SK-N-SH (cell line): ENCODE results near the gene WEE1. TPM values are rescaled to one million over a fixed set of nuclear protein-coding genes. Genes with fewer than 3 reads are reported as not detected.

Source experiments
- CTCF ChIA-PET: fragments of 300-600, 350-600 bp; formaldehyde crosslinking; extraction: SDS; loops from one replicate; lab custom pipeline; 2021; lab: Yijun Ruan, JAX
- POLR2A ChIA-PET: fragments of 350-600 bp; sonication (Branson Sonifier 250); formaldehyde crosslinking; extraction: SDS; loops from one replicate; lab custom pipeline; 2020; ENCODE audit warnings: antibody characterized with exemption, inconsistent platforms; lab: Yijun Ruan, JAX
- DNase-seq: peaks from one replicate; pipeline ENCODE4 v3.0.0; 2012
- H2AFZ ChIP-seq: fragments of 200-600 bp; sonication (generic); 2 replicates; pipeline ENCODE4 v1.8.1; 2016; ENCODE audit warnings: antibody characterized with exemption, mild to moderate bottlenecking, low read depth
- H3F3A ChIP-seq: fragments of 200-600 bp; sonication (generic); replicated peaks from 2 replicates; pipeline ENCODE3; 2016; ENCODE audit warnings: antibody characterized with exemption, mild to moderate bottlenecking; ENCODE audit not compliant: insufficient read depth
- H3K27ac ChIP-seq, 2 experiments: fragments of 200-500 bp in 1 of 2; fragments of 200-600 bp in 1 of 2; sonication (Bioruptor generic) in 1 of 2; sonication (generic), shearing (Covaris generic) in 1 of 2; 2 replicates each; pipeline versions ENCODE4 v1.5.1 to v1.6.1; 2014 to 2016; ENCODE audit warnings: low read depth in 2 of 2, inconsistent platforms in 1 of 2, low read length in 1 of 2, mild to moderate bottlenecking in 1 of 2, mixed read lengths in 1 of 2
- H3K27me3 ChIP-seq: fragments of 200-600 bp; sonication (generic), shearing (Covaris generic); 2 replicates; pipeline ENCODE4 v1.6.1; 2016; ENCODE audit warnings: mixed run types; ENCODE audit not compliant: insufficient read depth
- H3K36me3 ChIP-seq, 2 experiments: fragments of 200-500 bp in 1 of 2; fragments of 200-600 bp in 1 of 2; sonication (Bioruptor generic) in 1 of 2; sonication (generic) in 1 of 2; replicated peaks in 1 of 2; 2 replicates each; pipeline versions ENCODE3 to v1.5.1; 2014 to 2016; ENCODE audit warnings: low read length in 1 of 2, mild to moderate bottlenecking in 1 of 2; ENCODE audit not compliant: insufficient read depth in 2 of 2, control insufficient read depth in 1 of 2
- H3K4me1 ChIP-seq, 2 experiments: fragments of 200-500 bp in 1 of 2; fragments of 200-600 bp in 1 of 2; sonication (Bioruptor generic) in 1 of 2; sonication (generic), shearing (Covaris generic) in 1 of 2; 2 replicates each; pipeline versions ENCODE4 v1.5.1 to v1.6.1; 2014 to 2016; ENCODE audit warnings: low read depth in 1 of 2, low read length in 1 of 2, mixed run types in 1 of 2; ENCODE audit not compliant: insufficient read depth in 2 of 2, control insufficient read depth in 1 of 2
- H3K4me2 ChIP-seq: fragments of 200-600 bp; sonication (generic), shearing (Covaris generic); 2 replicates; pipeline ENCODE4 v1.6.1; 2017; ENCODE audit warnings: mixed run types
- H3K4me3 ChIP-seq, 2 experiments: fragments of 200-500 bp in 1 of 2; fragments of 200-600 bp in 1 of 2; sonication (Bioruptor generic) in 1 of 2; sonication (generic), shearing (Covaris generic) in 1 of 2; 2 replicates each; pipeline versions ENCODE4 v1.5.1 to v1.8.1; 2014 to 2016; ENCODE audit warnings: low read depth in 2 of 2, inconsistent platforms in 1 of 2, low read length in 1 of 2, mild to moderate bottlenecking in 1 of 2, mixed read lengths in 1 of 2, moderate library complexity in 1 of 2
- H3K79me2 ChIP-seq: fragments of 200-600 bp; sonication (generic); 2 replicates; pipeline ENCODE4 v1.8.1; 2017; ENCODE audit warnings: mild to moderate bottlenecking; ENCODE audit not compliant: insufficient read depth
- H3K9ac ChIP-seq: fragments of 200-600 bp; sonication (generic); 2 replicates; pipeline ENCODE4 v1.6.1; 2017; ENCODE audit warnings: mixed run types
- H3K9me2 ChIP-seq: fragments of 200-600 bp; sonication (generic); 2 replicates; pipeline ENCODE4 v1.6.1; 2017; ENCODE audit warnings: mixed run types
- H3K9me3 ChIP-seq: fragments of 200-600 bp; sonication (generic); 2 replicates; pipeline ENCODE4 v1.6.1; 2017; ENCODE audit warnings: mixed run types, mild to moderate bottlenecking, moderate library complexity
- H4K20me1 ChIP-seq: fragments of 200-600 bp; sonication (generic); 2 replicates; pipeline ENCODE4 v1.6.1; 2017; ENCODE audit warnings: mild to moderate bottlenecking, mixed run types; ENCODE audit not compliant: insufficient read depth
- CHD2 ChIP-seq: fragments of 150-350 bp; IDR thresholded peaks from 2 replicates; pipeline ENCODE4 v1.6.1; 2018; ENCODE audit warnings: low read length; ENCODE audit not compliant: partially characterized antibody
- EP300 ChIP-seq, 2 experiments: IDR thresholded peaks; 2 replicates each; pipeline versions ENCODE4 v1.4.0 to v1.6.1; 2012; ENCODE audit warnings: borderline replicate concordance in 1 of 2, low read depth in 1 of 2, low read length in 1 of 2
- EZH2phosphoT487 ChIP-seq: fragments of 200-600 bp; sonication (generic); IDR thresholded peaks from 2 replicates; pipeline ENCODE4 v1.6.1; 2017; ENCODE audit warnings: low read depth, mixed run types, mild to moderate bottlenecking, antibody characterized with exemption, moderate library complexity, borderline replicate concordance
- FOSL2 ChIP-seq: IDR thresholded peaks from 2 replicates; pipeline ENCODE4 v1.4.0; 2012; ENCODE audit warnings: low read depth, mild to moderate bottlenecking, moderate library complexity, borderline replicate concordance
- FOXJ3 ChIP-seq: sonication (generic); formaldehyde crosslinking; IDR thresholded peaks from 2 replicates; pipeline ENCODE4 v1.5.1; 2020; ENCODE audit warnings: mild to moderate bottlenecking, missing genetic modification reagents
- FOXM1 ChIP-seq: IDR thresholded peaks from 2 replicates; pipeline ENCODE4 v1.4.0; 2012; ENCODE audit warnings: low read depth, mild to moderate bottlenecking
- GABPA ChIP-seq: IDR thresholded peaks from 2 replicates; pipeline ENCODE4 v1.4.0; 2012; ENCODE audit warnings: low read depth, mild to moderate bottlenecking
- MAX ChIP-seq: IDR thresholded peaks from 2 replicates; pipeline ENCODE4 v1.4.0; 2012; ENCODE audit warnings: low read depth
- MXI1 ChIP-seq: IDR thresholded peaks from 2 replicates; pipeline ENCODE4 v1.6.1; 2012; ENCODE audit warnings: mild to moderate bottlenecking, low read depth, low read length, improper control_type of control experiment
- NRF1 ChIP-seq: IDR thresholded peaks from 2 replicates; pipeline ENCODE4 v1.6.1; 2012; ENCODE audit warnings: low read depth, mild to moderate bottlenecking, low read length
- POLR2AphosphoS5 ChIP-seq: IDR thresholded peaks from 2 replicates; pipeline ENCODE4 v1.6.1; 2012; ENCODE audit warnings: low read depth, low read length
- RAD21 ChIP-seq: IDR thresholded peaks from 2 replicates; pipeline ENCODE4 v1.6.1; 2012; ENCODE audit warnings: mild to moderate bottlenecking, low read length
- RXRA ChIP-seq: IDR thresholded peaks from 2 replicates; pipeline ENCODE4 v1.4.0; 2012; ENCODE audit warnings: low read depth, mild to moderate bottlenecking, borderline replicate concordance
- TAF1 ChIP-seq: IDR thresholded peaks from 2 replicates; pipeline ENCODE4 v1.6.1; 2012; ENCODE audit warnings: low read depth, mild to moderate bottlenecking, low read length, moderate library complexity, borderline replicate concordance
- TCF12 ChIP-seq: IDR thresholded peaks from 2 replicates; pipeline ENCODE4 v1.4.0; 2012
- TEAD4 ChIP-seq: IDR thresholded peaks from 2 replicates; pipeline ENCODE4 v1.4.0; 2012; ENCODE audit warnings: mild to moderate bottlenecking, borderline replicate concordance; ENCODE audit not compliant: insufficient read depth
- YY1 ChIP-seq: IDR thresholded peaks from 2 replicates; pipeline ENCODE4 v1.4.0; 2012; ENCODE audit warnings: low read depth, mild to moderate bottlenecking
- ZBTB33 ChIP-seq: IDR thresholded peaks from 2 replicates; pipeline ENCODE4 v1.4.0; 2012; ENCODE audit warnings: low read depth, borderline replicate concordance
- WGBS: methylation state at CpG from one replicate; pipeline ENCODE4 v1.1.6; 2017; ENCODE audit warnings: low lambda C conversion rate; 5-methylcytosine and 5-hydroxymethylcytosine counted together
- polyA plus RNA-seq, 3 experiments: library from polyadenylated mRNA; depleted of rRNA; stranded (reverse); fragments of >200 nt; gene quantifications; 2 replicates each; pipeline ENCODE4 v1.2.3, GENCODE V29; 2012

Gene WEE1
- polyA plus RNA-seq, 1 of the 3 experiments (the other 2 are of a cell fraction), result 16.9 TPM

- H3K9me2 ChIP-seq, result no peaks in the 10 kb centered on the region
- no peak overlapping the region for H3K9ac ChIP-seq
- ChIA-PET CTCF (no interaction called here), POLR2A (no interaction called here)
- no peak overlapping the region for H3K4me2 ChIP-seq
- DNase-seq, result no peak
- 100% methylated on average over 1 of the region's 2 CpGs for WGBS
- H3K27ac ChIP-seq, result no peak overlapping the region
- H3K36me3 ChIP-seq, result no peaks in the 10 kb centered on the region
- no peaks in the 10 kb centered on the region for H3K27me3 ChIP-seq
- no peaks in the 10 kb centered on the region for H4K20me1 ChIP-seq
- 0 out of 2 replicates have a peak, but pooled peaks cover 4% of the 10 kb centered on the region for H3K9me3 ChIP-seq
- H3K4me3 ChIP-seq, result no peak overlapping the region
- H2AFZ ChIP-seq, result no peak overlapping the region
- H3K4me1 ChIP-seq, result peaks cover 0 to 15% of the 10 kb centered on the region in 2 experiments; a peak in 2 of 4 replicates
- peaks cover 21% of the 10 kb centered on the region for H3F3A ChIP-seq
- TF ChIP-seq TCF12 (no peak), FOXM1 (no peak), RAD21 (no peak), NRF1 (no peak), YY1 (no peak), RXRA (no peak), FOXJ3 (CRISPR knock-in tag) (no peak), MXI1 (no peak), CHD2 (no peak), MAX (no peak), EZH2phosphoT487 (no peak), TAF1 (no peak), ZBTB33 (no peak), EP300 (IDR thresholded peaks at IDR 0.05; ENCODE audit: borderline replicate concordance in 1 of 2, low read depth in 1 of 2, low read length in 1 of 2) (no peak), FOSL2 (no peak), TEAD4 (no peak), GABPA (no peak), POLR2AphosphoS5 (no peak)
- TF ChIP-seq, all 33 proteins: peak for 0
- no peaks in the 10 kb centered on the region for H3K79me2 ChIP-seq
Observed at GRCh38 chr11:9615031-9615451, 41.6 kb downstream of the WEE1 start.
